ENCODE results near the gene RPL12.

RPL12 gene

DNA sequence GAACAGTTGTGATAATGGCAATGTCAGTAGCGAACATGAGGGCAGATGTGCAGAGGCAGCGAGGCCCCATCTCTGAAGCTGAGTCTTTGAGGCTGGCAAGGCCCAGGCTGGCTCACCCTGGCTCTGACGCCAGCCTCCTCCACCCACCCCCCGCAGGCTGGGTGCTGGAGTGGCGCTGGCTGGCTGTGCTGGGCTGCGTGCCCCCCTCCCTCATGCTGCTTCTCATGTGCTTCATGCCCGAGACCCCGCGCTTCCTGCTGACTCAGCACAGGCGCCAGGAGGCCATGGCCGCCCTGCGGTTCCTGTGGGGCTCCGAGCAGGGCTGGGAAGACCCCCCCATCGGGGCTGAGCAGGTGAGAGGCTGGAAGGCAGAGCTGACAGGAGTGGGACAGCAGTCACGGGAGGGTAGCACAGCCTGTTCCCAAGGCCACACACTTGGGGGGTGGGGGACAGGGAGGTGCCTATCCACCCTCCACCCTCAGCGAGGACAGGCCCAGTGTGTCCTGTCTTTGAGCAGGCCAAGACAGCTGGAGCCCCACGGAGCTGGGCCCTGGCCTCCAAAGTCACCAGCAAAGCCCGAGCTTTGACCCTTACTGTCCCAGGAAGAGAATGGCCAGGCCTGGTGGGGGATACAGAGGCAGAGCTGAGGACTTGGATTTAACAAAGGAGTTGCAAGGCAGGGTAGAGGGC is 48.7 kb downstream of the RPL12 start:
- no peak for DNase-seq

DNA sequence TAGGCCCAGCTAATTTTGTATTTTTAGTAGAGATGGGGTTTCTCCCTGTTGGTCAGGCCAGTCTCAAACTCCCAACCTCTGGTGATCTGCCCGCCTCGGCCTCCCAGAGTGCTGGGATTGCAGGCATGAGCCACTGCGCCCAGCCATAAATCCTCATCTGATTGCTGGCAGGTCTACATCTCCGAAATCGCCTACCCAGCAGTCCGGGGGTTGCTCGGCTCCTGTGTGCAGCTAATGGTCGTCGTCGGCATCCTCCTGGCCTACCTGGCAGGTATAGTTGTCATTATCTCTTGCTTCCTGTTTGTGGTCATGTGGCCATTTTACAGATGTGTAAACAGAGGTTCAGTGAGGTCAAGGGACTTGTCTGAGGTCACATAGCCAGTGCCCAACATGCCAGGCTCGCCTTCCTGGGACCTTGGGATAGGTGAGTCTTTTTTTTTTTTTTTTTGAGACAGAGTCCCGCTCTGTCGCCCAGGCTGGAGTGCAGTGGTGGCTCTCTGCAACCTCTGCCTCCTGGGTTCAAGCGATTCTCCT is 51.4 kb downstream of the RPL12 start:
- no peak for DNase-seq

DNA sequence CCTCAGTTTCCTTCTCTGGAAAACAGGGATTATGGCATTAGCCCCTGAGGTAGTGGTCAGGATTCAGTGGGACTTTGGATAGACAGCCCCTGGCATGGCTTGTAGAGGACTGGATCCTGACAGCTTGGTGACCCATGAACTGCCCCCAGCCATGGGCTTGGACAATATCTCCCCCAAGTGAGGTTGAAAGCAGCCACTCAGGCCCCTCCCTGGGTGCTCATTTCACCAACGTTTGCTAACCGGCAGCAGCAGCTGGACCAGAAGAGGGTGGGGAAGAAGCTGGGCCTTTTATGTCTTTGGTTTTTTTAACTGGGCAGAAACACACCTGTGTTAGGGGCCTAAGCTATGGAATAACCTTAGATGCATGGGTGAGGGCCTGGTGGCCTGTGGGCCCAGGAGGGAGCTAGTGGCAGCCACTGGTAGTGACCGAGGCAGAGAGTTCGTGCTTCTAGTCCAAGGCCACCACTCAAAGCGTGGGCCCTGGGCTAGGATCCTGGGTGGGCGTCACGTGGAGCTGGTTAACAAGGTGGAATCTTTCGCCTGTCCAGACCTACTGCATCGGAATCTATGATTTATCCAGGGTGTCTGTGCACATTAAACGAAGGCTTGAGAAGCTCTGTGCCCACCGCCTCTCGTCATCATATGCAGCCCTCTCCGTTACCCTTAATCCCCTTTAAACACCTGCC is 52.3 kb downstream of the RPL12 start:
- no peak for DNase-seq

DNA sequence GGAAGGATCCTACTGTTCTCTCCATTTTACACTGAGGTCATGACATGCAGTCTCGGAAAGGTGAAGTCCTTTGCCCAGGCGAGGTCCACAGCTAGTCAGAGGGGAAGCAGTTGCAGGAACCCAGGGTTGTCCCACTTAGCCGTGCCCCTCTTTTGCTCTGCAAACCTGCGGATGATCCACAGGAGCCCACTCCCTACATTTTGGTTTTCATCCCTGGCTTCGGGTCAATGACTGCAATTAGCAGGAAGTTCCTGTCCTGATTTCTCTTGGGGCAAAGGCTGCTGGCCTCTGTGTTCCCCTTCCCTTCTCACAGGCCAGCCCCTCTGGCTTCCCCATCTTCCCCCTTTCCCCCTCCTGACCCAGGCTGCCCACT is 52.9 kb downstream of the RPL12 start:
- no peak for DNase-seq
